KMS-11 (cell line): ENCODE measurements around the gene CES3.

Experiments used
- H2AFZ ChIP-seq: fragments of 200-600 bp; sonication (generic); 2 replicates; pipeline ENCODE4 v1.6.1; 2016; ENCODE audit warnings: antibody characterized with exemption, mixed run types, low read depth
- H3K27ac ChIP-seq: fragments of 200-600 bp; sonication (generic); 2 replicates; pipeline ENCODE4 v1.6.1; 2016; ENCODE audit warnings: mild to moderate bottlenecking, mixed run types
- H3K27me3 ChIP-seq: fragments of 200-600 bp; sonication (generic); 2 replicates; pipeline ENCODE4 v1.6.1; 2017; ENCODE audit warnings: mild to moderate bottlenecking, low read depth, mixed run types, moderate library complexity; ENCODE audit not compliant: insufficient read depth
- H3K36me3 ChIP-seq: fragments of 200-600 bp; sonication (generic); 2 replicates; pipeline ENCODE4 v1.6.1; 2017; ENCODE audit warnings: mild to moderate bottlenecking, mixed run types; ENCODE audit not compliant: insufficient read depth
- H3K4me1 ChIP-seq: fragments of 200-600 bp; sonication (generic); 2 replicates; pipeline ENCODE4 v1.6.1; 2016; ENCODE audit warnings: mild to moderate bottlenecking, low read depth, mixed run types; ENCODE audit not compliant: poor library complexity, severe bottlenecking
- H3K4me2 ChIP-seq: fragments of 200-600 bp; sonication (generic); 2 replicates; pipeline ENCODE4 v1.7.0; 2016; ENCODE audit warnings: mild to moderate bottlenecking, mixed run types
- H3K4me3 ChIP-seq: fragments of 200-600 bp; sonication (generic); IDR thresholded peaks from 2 replicates; pipeline ENCODE4 v1.6.1; 2017; ENCODE audit warnings: low read depth, low read length, mixed read lengths; ENCODE audit not compliant: insufficient read depth
- H3K79me2 ChIP-seq: fragments of 200-600 bp; sonication (generic); 2 replicates; pipeline ENCODE4 v1.6.1; 2016; ENCODE audit warnings: low read depth, mixed run types; ENCODE audit not compliant: insufficient read depth
- H3K9ac ChIP-seq: fragments of 200-600 bp; sonication (generic); 2 replicates; pipeline ENCODE4 v1.6.1; 2016; ENCODE audit warnings: mild to moderate bottlenecking, mixed run types
- H4K20me1 ChIP-seq: fragments of 200-600 bp; sonication (generic); 2 replicates; pipeline ENCODE4 v1.6.1; 2016; ENCODE audit warnings: mild to moderate bottlenecking, mixed run types; ENCODE audit not compliant: insufficient read depth
- TF ChIP-seq, protein P1 (sequence below): fragments of 200-600 bp; sonication (generic); conservative IDR thresholded peaks from 2 replicates; pipeline ENCODE4 v1.6.1; 2017; ENCODE audit warnings: low read depth, mild to moderate bottlenecking, antibody characterized with exemption, low read length, moderate library complexity, mixed read lengths

The CES3 gene

GRCh38 chr16:66920924-66921680 lies 40.0 kb upstream of the CES3 start:
- H3K4me2 ChIP-seq = no peak overlapping the region
- no peak overlapping the region for H3K9ac ChIP-seq
- no peaks in the 10 kb centered on the region for H3K79me2 ChIP-seq
- TF ChIP-seq, protein P1, sequence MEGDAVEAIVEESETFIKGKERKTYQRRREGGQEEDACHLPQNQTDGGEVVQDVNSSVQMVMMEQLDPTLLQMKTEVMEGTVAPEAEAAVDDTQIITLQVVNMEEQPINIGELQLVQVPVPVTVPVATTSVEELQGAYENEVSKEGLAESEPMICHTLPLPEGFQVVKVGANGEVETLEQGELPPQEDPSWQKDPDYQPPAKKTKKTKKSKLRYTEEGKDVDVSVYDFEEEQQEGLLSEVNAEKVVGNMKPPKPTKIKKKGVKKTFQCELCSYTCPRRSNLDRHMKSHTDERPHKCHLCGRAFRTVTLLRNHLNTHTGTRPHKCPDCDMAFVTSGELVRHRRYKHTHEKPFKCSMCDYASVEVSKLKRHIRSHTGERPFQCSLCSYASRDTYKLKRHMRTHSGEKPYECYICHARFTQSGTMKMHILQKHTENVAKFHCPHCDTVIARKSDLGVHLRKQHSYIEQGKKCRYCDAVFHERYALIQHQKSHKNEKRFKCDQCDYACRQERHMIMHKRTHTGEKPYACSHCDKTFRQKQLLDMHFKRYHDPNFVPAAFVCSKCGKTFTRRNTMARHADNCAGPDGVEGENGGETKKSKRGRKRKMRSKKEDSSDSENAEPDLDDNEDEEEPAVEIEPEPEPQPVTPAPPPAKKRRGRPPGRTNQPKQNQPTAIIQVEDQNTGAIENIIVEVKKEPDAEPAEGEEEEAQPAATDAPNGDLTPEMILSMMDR = no peak
- no peaks in the 10 kb centered on the region for H3K36me3 ChIP-seq
- H2AFZ ChIP-seq = no peak overlapping the region
- H4K20me1 ChIP-seq = no peaks in the 10 kb centered on the region
- peaks cover 7% of the 10 kb centered on the region for H3K4me1 ChIP-seq
- no peak overlapping the region for H3K27ac ChIP-seq
- peaks cover 12% of the 10 kb centered on the region; the same call in 1 of the 2 replicates for H3K27me3 ChIP-seq
- no peak overlapping the region for H3K4me3 ChIP-seq

GRCh38 chr16:66921729-66922450 lies 39.2 kb upstream of the CES3 start:
- peaks cover 15% of the 10 kb centered on the region for H3K4me1 ChIP-seq
- TF ChIP-seq, protein P1 = no peak
- no peak overlapping the region for H3K4me3 ChIP-seq
- H3K27me3 ChIP-seq = peaks cover 12% of the 10 kb centered on the region; the same call in 1 of the 2 replicates
- no peak overlapping the region for H3K4me2 ChIP-seq
- no peaks in the 10 kb centered on the region for H3K36me3 ChIP-seq
- H3K27ac ChIP-seq = no peak overlapping the region
- H2AFZ ChIP-seq = no peak overlapping the region
- no peaks in the 10 kb centered on the region for H4K20me1 ChIP-seq
- no peaks in the 10 kb centered on the region for H3K79me2 ChIP-seq
- no peak overlapping the region for H3K9ac ChIP-seq

DNA sequence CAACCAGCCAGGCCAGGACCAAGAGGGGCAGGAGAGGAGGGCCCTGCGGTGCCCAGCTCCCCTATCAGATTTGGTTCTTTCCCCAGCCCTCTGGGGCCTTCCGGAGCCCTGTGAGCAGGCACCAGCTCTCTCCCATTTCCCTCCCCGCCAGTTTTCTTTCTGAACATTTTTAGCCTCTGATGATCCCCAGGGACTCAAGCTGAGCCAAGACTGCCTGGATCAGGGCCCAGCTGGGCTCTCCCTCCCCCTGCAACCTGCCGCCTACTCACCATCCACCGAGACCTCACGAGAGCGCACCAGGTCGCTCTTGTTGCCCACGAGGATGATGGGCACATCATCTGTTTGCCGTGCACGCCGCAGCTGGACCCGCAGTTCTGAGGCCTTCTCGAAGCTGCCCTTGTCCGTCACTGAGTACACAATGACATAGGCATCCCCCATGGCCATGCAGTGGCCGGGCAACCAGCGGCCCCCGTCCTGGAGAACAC lies 37.8 kb upstream of the CES3 start:
- Histone ChIP-seq H3K4me2 (no peak overlapping the region), H3K27me3 (peaks cover 8% of the 10 kb centered on the region; the same call in 1 of the 2 replicates), H3K27ac (no peak overlapping the region), H4K20me1 (no peaks in the 10 kb centered on the region), H3K4me3 (no peak overlapping the region), H3K36me3 (no peaks in the 10 kb centered on the region), H3K9ac (no peak overlapping the region), H2AFZ (no peak overlapping the region), H3K79me2 (no peaks in the 10 kb centered on the region), H3K4me1 (peaks cover 29% of the 10 kb centered on the region)
- TF ChIP-seq, protein P1 = no peak

DNA sequence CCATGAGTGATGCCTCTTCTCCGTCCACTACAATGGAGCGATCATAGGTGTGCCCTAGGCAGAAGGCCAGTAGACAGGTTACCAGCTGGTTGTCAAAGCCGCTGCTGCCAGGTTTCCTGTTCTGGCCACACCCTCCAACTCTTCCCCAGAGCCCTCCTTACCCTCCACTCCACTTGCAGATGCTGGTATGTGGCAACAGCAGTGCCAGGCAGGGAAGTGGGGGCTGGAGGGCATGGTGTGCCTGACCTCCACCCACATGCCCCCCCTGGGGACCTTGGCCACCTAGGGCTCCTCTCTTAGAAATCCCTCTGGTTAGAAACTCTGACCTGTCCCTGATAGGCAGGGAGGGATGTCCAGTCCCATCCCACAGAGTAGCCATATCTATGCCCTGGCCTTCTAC lies 37.2 kb upstream of the CES3 start:
- peaks cover 8% of the 10 kb centered on the region; the same call in 1 of the 2 replicates for H3K27me3 ChIP-seq
- no peaks in the 10 kb centered on the region for H3K36me3 ChIP-seq
- no peak overlapping the region for H3K4me2 ChIP-seq
- no peak overlapping the region for H3K9ac ChIP-seq
- H3K4me3 ChIP-seq = no peak overlapping the region
- no peak overlapping the region for H2AFZ ChIP-seq
- H3K27ac ChIP-seq = no peak overlapping the region
- no peaks in the 10 kb centered on the region for H4K20me1 ChIP-seq
- H3K79me2 ChIP-seq = no peaks in the 10 kb centered on the region
- TF ChIP-seq, protein P1 = no peak
- H3K4me1 ChIP-seq = peaks cover 34% of the 10 kb centered on the region
